K562 (cell line): ENCODE data around the gene CEP131. TPM values are rescaled to one million over a fixed set of nuclear protein-coding genes. Genes with fewer than 3 reads are reported as not detected.
A peak's percentile ranks its signal among the peaks of the same experiment; 100 is the strongest.

ENCODE experiments used
- BHLHE40 ChIP-seq: IDR thresholded peaks from 2 replicates; pipeline ENCODE4 v1.6.1; 2011; ENCODE audit warnings: low read length, improper control_type of control experiment
- CXXC5 ChIP-seq: fragments of 250-450 bp; sonication (Bioruptor Pico); IDR thresholded peaks from 2 replicates; pipeline ENCODE4 v1.8.0; 2022; ENCODE audit warnings: inconsistent platforms, mild to moderate bottlenecking, moderate library complexity
- E2F3 ChIP-seq: fragments of 250-450 bp; sonication (Bioruptor Pico); IDR thresholded peaks from 2 replicates; pipeline ENCODE4 v1.4.0; 2020; ENCODE audit warnings: mild to moderate bottlenecking
- MYC ChIP-seq, 2 experiments: fragments of 250-450 bp in 1 of 2; sonication (Bioruptor Pico) in 1 of 2; IDR thresholded peaks; 2 replicates each; pipeline versions ENCODE4 v1.5.1 to v1.6.1; 2012 to 2021; ENCODE audit warnings: low read depth in 2 of 2, borderline replicate concordance in 1 of 2, improper control_type of control experiment in 1 of 2, low read length in 1 of 2, mild to moderate bottlenecking in 1 of 2, moderate library complexity in 1 of 2
- ZBTB17 ChIP-seq: fragments of 450-650 bp; formaldehyde crosslinking; IDR thresholded peaks from 2 replicates; pipeline ENCODE4 v1.4.0; 2020; ENCODE audit warnings: mild to moderate bottlenecking
- polyA plus RNA-seq, 8 experiments: library from polyadenylated mRNA; depleted of rRNA in 4 of 8; stranded (reverse) in 5 of 8; unstranded in 3 of 8; fragments of >200 nt; fragmentation: Nextera tagmentation in 2 of 8; fragmentation: Illumina TruSeq in 1 of 8; extraction: Ambion mirVana in 2 of 8; extraction: Trizol in 1 of 8; gene quantifications; 2 replicates each; pipeline versions ENCODE4 v1.2.1 to v1.2.3, GENCODE V29; 2011 to 2014; ENCODE audit warnings: inconsistent platforms in 1 of 8, missing spikeins in 1 of 8
- total RNA-seq, 7 experiments: library from RNA; depleted of rRNA in 6 of 7; stranded (reverse); fragments of >200 nt in 6 of 7; fragmentation: Illumina TruSeq in 2 of 7; extraction: Trizol in 2 of 7; gene quantifications; 2 replicates each; pipeline versions ENCODE4 v1.2.1 to v1.2.3, GENCODE V29; 2011 to 2021; ENCODE audit warnings: low replicate concordance in 1 of 7
- TF ChIP-seq, protein P1 (sequence below): fragments of 450-650 bp; IDR thresholded peaks from 2 replicates; pipeline ENCODE4 v1.6.1; 2016; ENCODE audit warnings: mild to moderate bottlenecking, moderate library complexity
- TF ChIP-seq, protein P2 (sequence below): fragments of 250-450 bp; sonication (Bioruptor Pico); IDR thresholded peaks from 2 replicates; pipeline ENCODE4 v1.5.0; 2022; ENCODE audit warnings: mild to moderate bottlenecking
- TF ChIP-seq, protein P3 (sequence below), 3 experiments: fragments of 200-800 bp in 1 of 3; fragments of 250-450 bp in 1 of 3; fragments of 450-650 bp in 1 of 3; sonication (Bioruptor Pico) in 1 of 3; sonication (Bioruptor generic) in 1 of 3; formaldehyde crosslinking in 1 of 3; IDR thresholded peaks; 2 replicates each; pipeline versions ENCODE4 v1.6.1 to v1.8.0; 2016 to 2022; ENCODE audit warnings: mild to moderate bottlenecking in 2 of 3, missing genetic modification characterization in 2 of 3, missing compliant biosample characterization in 1 of 3, moderate library complexity in 1 of 3

Gene CEP131
- total and polyA plus RNA-seq, 9 of the 15 experiments (the other 6 are each of a cell fraction or from before 2014, with no cell fraction given) = 0.24 to 21.2 (median 2.3) TPM

DNA sequence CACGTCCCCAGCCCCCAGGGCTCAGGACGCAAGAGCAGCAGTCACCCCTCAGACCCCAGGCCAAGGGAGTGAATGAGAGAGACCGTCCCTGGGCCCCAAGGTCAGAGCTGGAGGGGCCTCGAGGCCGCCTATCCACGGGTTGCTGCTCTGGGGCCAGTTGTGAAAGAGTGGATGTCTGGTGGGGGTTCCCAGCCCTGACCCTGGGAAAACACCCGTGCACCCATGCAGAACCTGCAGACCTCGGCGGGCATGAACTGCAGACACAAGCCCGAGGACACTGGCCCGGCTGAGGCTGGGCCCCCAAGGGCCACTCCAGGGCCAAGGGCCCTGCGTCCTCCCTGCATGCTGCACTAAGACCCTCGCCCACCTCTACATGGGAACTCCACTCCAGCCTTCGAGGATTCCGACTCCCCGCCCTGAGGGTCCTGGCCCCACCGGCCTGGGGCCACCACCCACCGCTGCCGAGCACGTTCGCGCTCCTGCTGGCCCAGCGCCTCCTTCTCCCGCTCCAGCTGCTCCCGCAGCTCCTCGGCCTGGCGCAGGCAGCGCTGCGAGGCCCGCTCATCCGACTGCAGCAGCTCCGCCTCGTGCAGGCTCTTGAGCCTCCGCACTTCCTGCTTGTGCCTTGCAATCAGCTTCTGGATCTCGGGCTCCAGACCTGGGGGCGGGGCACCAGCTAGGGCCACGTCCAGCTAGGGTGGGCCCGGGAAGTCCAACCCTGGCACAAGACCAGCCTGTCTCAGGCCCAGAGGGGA lies 29.1 kb downstream of the CEP131 start (continued):
- TF ChIP-seq, protein P1, sequence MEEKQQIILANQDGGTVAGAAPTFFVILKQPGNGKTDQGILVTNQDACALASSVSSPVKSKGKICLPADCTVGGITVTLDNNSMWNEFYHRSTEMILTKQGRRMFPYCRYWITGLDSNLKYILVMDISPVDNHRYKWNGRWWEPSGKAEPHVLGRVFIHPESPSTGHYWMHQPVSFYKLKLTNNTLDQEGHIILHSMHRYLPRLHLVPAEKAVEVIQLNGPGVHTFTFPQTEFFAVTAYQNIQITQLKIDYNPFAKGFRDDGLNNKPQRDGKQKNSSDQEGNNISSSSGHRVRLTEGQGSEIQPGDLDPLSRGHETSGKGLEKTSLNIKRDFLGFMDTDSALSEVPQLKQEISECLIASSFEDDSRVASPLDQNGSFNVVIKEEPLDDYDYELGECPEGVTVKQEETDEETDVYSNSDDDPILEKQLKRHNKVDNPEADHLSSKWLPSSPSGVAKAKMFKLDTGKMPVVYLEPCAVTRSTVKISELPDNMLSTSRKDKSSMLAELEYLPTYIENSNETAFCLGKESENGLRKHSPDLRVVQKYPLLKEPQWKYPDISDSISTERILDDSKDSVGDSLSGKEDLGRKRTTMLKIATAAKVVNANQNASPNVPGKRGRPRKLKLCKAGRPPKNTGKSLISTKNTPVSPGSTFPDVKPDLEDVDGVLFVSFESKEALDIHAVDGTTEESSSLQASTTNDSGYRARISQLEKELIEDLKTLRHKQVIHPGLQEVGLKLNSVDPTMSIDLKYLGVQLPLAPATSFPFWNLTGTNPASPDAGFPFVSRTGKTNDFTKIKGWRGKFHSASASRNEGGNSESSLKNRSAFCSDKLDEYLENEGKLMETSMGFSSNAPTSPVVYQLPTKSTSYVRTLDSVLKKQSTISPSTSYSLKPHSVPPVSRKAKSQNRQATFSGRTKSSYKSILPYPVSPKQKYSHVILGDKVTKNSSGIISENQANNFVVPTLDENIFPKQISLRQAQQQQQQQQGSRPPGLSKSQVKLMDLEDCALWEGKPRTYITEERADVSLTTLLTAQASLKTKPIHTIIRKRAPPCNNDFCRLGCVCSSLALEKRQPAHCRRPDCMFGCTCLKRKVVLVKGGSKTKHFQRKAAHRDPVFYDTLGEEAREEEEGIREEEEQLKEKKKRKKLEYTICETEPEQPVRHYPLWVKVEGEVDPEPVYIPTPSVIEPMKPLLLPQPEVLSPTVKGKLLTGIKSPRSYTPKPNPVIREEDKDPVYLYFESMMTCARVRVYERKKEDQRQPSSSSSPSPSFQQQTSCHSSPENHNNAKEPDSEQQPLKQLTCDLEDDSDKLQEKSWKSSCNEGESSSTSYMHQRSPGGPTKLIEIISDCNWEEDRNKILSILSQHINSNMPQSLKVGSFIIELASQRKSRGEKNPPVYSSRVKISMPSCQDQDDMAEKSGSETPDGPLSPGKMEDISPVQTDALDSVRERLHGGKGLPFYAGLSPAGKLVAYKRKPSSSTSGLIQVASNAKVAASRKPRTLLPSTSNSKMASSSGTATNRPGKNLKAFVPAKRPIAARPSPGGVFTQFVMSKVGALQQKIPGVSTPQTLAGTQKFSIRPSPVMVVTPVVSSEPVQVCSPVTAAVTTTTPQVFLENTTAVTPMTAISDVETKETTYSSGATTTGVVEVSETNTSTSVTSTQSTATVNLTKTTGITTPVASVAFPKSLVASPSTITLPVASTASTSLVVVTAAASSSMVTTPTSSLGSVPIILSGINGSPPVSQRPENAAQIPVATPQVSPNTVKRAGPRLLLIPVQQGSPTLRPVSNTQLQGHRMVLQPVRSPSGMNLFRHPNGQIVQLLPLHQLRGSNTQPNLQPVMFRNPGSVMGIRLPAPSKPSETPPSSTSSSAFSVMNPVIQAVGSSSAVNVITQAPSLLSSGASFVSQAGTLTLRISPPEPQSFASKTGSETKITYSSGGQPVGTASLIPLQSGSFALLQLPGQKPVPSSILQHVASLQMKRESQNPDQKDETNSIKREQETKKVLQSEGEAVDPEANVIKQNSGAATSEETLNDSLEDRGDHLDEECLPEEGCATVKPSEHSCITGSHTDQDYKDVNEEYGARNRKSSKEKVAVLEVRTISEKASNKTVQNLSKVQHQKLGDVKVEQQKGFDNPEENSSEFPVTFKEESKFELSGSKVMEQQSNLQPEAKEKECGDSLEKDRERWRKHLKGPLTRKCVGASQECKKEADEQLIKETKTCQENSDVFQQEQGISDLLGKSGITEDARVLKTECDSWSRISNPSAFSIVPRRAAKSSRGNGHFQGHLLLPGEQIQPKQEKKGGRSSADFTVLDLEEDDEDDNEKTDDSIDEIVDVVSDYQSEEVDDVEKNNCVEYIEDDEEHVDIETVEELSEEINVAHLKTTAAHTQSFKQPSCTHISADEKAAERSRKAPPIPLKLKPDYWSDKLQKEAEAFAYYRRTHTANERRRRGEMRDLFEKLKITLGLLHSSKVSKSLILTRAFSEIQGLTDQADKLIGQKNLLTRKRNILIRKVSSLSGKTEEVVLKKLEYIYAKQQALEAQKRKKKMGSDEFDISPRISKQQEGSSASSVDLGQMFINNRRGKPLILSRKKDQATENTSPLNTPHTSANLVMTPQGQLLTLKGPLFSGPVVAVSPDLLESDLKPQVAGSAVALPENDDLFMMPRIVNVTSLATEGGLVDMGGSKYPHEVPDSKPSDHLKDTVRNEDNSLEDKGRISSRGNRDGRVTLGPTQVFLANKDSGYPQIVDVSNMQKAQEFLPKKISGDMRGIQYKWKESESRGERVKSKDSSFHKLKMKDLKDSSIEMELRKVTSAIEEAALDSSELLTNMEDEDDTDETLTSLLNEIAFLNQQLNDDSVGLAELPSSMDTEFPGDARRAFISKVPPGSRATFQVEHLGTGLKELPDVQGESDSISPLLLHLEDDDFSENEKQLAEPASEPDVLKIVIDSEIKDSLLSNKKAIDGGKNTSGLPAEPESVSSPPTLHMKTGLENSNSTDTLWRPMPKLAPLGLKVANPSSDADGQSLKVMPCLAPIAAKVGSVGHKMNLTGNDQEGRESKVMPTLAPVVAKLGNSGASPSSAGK = peak; percentile 90
- peak; percentile 63; the same call in 1 of the 2 replicates for TF ChIP-seq ZBTB17
- peak; percentile 78 for TF ChIP-seq CXXC5 (CRISPR knock-in tag)
- TF ChIP-seq BHLHE40 = peak; percentile 61
- peak; percentile 40; the same call in 1 of the 2 replicates for TF ChIP-seq E2F3 (CRISPR knock-in tag)
- TF ChIP-seq, protein P2, sequence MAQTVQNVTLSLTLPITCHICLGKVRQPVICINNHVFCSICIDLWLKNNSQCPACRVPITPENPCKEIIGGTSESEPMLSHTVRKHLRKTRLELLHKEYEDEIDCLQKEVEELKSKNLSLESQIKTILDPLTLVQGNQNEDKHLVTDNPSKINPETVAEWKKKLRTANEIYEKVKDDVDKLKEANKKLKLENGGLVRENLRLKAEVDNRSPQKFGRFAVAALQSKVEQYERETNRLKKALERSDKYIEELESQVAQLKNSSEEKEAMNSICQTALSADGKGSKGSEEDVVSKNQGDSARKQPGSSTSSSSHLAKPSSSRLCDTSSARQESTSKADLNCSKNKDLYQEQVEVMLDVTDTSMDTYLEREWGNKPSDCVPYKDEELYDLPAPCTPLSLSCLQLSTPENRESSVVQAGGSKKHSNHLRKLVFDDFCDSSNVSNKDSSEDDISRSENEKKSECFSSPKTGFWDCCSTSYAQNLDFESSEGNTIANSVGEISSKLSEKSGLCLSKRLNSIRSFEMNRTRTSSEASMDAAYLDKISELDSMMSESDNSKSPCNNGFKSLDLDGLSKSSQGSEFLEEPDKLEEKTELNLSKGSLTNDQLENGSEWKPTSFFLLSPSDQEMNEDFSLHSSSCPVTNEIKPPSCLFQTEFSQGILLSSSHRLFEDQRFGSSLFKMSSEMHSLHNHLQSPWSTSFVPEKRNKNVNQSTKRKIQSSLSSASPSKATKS (CRISPR knock-in tag) = no peak
- TF ChIP-seq, protein P3, sequence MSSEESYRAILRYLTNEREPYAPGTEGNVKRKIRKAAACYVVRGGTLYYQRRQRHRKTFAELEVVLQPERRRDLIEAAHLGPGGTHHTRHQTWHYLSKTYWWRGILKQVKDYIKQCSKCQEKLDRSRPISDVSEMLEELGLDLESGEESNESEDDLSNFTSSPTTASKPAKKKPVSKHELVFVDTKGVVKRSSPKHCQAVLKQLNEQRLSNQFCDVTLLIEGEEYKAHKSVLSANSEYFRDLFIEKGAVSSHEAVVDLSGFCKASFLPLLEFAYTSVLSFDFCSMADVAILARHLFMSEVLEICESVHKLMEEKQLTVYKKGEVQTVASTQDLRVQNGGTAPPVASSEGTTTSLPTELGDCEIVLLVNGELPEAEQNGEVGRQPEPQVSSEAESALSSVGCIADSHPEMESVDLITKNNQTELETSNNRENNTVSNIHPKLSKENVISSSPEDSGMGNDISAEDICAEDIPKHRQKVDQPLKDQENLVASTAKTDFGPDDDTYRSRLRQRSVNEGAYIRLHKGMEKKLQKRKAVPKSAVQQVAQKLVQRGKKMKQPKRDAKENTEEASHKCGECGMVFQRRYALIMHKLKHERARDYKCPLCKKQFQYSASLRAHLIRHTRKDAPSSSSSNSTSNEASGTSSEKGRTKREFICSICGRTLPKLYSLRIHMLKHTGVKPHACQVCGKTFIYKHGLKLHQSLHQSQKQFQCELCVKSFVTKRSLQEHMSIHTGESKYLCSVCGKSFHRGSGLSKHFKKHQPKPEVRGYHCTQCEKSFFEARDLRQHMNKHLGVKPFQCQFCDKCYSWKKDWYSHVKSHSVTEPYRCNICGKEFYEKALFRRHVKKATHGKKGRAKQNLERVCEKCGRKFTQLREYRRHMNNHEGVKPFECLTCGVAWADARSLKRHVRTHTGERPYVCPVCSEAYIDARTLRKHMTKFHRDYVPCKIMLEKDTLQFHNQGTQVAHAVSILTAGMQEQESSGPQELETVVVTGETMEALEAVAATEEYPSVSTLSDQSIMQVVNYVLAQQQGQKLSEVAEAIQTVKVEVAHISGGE (CRISPR knock-in tag; IDR thresholded peaks at IDR 0.05) = 0 out of 6 replicates have a peak, but pooled peaks of 1 of the 3 experiments have one; percentile 45
- peak; percentile 84 for TF ChIP-seq MYC (IDR thresholded peaks at IDR 0.05; ENCODE audit: low read depth, low read length)
- TF ChIP-seq MYC (CRISPR knock-in tag; IDR thresholded peaks at IDR 0.05; ENCODE audit: borderline replicate concordance, low read depth) = 0 out of 2 replicates have a peak, but pooled peaks have one; percentile 14
